Measurements from ENCODE around the gene ESR1.

GRCh38 chr6:152055517-152055916 lies 248.0 kb downstream of the ESR1 start:
- TF ChIP-seq TCF4 (CRISPR knock-in tag; IDR thresholded peaks at IDR 0.05; ENCODE audit: borderline replicate concordance) (no peak), RARB (CRISPR knock-in tag; IDR thresholded peaks at IDR 0.05) (no peak), ARNTL (CRISPR knock-in tag; IDR thresholded peaks at IDR 0.05; ENCODE audit: borderline replicate concordance, low read depth) (no peak), CREB5 (CRISPR knock-in tag; IDR thresholded peaks at IDR 0.05; ENCODE audit: low read depth) (no peak), ZC3H10 (CRISPR knock-in tag; IDR thresholded peaks at IDR 0.05) (no peak), ZFP30 (CRISPR knock-in tag; IDR thresholded peaks at IDR 0.05) (no peak)
